ENCODE measurements around the gene CDHR5.

The CDHR5 gene

DNA sequence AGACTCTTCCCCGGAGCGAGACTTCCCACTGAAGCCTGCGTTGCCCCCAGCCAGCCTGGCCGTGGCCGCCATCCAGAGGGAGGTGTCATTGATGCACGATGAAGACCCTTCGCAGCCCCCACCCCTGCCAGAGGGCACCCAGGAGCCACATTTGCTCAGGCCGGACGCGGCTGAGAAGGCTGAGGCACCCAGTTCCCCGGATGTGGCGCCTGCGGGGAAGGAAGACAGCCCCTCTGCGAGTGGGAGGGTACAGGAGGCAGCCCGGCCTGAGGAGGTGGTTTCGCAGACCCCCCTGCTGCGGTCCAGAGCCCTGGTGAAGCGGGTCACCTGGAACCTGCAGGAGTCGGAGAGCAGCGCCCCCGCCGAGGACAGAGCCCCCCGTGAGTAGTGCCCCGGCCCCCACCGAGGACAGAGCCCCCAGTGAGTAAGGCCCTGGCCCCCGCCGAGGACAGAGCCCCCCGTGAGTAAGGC lies 15.4 kb downstream of the CDHR5 start:
- no peak for DNase-seq (ENCODE audit: low read depth)

DNA sequence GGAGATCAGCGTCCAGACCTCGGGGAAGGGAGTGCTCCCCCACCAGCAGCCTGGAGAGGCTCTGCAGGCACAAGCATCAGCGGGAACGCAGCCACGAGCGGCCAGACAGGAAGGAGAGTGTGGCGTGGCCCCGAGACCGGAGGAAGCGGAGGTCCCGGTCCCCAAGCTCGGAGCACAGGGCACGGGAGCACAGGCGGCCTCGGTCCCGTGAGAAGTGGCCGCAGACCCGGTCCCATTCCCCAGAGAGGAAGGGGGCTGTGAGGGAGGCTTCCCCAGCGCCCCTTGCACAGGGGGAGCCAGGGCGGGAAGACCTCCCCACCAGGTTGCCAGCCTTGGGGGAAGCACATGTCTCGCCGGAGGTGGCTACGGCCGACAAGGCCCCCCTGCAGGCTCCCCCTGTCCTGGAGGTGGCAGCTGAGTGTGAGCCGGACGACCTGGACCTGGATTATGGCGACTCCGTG lies 15.9 kb downstream of the CDHR5 start:
- DNase-seq (ENCODE audit: low read depth): no peak

DNA sequence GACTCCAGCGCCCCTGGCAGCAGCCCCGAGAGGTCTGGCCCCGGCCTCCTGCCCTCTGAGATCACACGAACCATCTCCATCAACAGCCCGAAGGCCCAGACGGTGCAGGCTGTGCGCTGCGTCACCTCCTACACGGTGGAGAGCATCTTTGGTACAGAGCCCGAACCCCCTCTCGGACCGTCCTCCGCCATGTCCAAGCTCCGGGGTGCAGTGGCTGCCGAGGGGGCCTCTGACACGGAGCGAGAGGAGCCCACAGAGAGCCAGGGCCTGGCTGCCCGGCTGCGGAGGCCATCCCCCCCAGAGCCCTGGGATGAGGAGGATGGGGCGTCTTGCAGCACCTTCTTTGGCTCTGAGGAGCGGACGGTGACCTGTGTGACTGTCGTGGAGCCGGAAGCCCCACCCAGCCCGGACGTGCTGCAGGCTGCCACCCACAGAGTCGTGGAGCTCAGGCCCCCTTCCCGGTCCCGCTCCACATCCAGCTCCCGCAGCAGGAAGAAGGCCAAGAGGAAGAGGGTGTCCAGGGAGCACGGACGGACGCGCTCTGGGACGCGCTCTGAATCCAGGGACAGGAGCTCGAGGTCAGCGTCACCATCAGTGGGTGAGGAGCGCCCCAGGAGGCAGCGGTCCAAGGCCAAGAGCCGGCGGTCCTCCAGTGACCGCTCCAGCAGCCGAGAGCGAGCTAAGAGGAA lies 16.6 kb downstream of the CDHR5 start:
- DNase-seq (ENCODE audit: low read depth): no peak

DNA sequence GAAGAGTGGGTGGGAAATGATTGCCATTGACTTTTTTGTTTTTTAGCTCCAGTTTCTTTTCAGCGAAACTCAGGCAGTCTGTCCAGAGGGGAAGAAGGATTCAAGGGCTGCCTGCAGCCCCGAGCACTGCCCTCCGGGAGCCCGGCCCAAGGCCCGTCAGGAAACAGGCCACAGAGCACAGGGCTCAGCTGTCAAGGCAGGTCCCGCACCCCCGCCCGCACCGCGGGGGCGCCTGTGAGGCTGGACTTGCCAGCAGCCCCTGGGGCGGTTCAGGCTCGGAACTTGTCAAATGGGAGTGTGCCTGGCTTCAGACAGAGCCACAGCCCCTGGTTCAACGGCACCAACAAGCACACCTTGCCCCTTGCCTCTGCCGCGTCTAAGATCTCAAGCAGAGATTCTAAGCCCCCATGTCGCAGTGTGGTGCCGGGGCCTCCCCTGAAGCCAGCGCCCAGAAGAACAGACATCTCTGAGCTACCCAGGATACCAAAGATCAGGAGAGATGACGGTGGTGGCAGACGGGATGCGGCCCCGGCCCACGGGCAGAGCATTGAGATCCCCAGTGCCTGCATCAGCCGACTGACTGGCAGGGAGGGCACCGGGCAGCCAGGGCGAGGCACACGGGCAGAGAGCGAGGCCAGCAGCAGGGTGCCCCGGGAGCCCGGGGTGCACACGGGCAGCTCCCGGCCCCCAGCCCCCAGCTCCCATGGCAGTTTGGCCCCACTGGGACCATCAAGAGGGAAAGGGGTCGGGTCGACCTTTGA lies 17.6 kb downstream of the CDHR5 start:
- no peak for DNase-seq (ENCODE audit: low read depth)

DNA sequence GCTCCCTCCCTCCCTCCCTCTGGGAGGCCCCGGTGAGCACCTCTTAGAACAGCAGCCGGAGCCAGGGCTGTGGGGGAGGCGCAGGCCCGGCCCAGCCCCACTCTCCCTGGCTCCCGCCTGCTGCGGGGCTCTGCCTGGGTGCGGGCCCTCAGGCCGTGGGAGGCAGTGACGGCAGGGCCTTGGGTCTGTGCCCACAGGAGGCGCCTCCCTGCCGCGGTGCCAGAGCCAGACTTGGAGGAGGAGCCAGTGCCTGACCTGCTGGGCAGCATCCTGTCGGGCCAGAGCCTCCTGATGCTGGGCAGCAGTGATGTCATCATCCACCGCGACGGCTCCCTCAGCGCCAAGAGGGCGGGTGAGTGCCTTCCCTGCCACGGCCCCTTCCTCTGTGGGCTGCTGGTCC lies 18.5 kb downstream of the CDHR5 start:
- DNase-seq (ENCODE audit: low read depth): no peak

DNA sequence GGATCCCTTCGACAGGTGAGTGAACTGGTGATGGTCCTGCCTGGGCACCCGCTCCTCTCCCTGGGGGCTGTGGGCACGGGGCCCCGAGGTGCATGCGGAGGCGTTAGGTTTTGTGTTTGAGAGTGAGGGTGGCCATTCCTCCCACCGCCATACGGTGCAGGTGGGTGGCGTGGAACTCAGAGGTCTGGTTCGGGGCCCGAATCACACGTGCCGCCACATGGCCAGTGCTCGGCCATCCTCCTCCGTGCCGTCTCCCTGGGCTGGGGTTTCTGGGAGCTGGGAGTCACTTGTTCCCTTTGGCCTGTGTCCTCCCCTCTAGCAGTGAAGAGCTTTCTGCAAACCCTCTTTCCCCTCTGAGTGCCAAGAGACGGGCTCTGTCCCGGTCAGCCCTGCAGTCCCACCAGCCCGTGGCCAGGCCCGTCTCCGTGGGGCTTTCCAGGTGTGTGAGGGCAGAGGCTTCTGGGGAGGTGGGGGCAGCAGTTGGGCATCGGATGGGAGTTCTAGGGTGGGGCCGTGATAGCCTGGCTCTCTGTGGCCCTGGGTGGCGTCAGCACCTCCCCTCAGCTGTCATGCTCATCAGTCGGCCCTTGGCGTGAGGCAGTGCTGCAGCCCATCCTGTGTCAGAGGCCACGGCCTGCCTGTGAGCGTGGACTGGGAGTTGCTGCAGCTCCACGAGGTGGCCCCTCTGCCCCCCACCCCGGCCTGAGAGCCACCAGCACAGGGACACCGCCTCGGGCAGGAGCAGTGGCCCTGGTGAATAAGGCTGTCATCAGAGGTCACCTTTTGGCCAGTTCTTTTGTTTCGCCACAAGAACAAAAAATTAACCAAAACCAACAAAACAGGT lies 19.2 kb downstream of the CDHR5 start:
- no peak for DNase-seq (ENCODE audit: low read depth)

DNA sequence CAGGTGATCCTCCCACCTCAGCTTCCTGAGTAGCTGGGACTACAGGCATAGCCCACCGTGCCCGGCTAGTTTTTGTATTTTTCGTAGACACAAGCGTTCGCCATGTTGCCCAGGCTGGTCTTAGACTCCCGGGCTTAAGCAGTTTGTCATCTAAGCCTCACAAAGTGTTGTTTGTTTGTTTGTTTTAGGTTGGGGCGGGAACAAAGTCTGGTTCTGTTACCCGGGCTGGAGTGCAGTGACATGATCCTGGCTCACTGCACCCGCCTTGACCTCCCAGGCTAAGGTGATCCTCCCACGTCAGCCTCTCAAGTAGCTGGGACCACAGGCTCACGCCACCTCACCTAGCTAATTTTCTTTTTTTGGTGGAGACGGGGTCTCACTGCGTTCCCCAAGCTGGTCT lies 21.6 kb downstream of the CDHR5 start:
- no peak for DNase-seq (ENCODE audit: low read depth)

DNA sequence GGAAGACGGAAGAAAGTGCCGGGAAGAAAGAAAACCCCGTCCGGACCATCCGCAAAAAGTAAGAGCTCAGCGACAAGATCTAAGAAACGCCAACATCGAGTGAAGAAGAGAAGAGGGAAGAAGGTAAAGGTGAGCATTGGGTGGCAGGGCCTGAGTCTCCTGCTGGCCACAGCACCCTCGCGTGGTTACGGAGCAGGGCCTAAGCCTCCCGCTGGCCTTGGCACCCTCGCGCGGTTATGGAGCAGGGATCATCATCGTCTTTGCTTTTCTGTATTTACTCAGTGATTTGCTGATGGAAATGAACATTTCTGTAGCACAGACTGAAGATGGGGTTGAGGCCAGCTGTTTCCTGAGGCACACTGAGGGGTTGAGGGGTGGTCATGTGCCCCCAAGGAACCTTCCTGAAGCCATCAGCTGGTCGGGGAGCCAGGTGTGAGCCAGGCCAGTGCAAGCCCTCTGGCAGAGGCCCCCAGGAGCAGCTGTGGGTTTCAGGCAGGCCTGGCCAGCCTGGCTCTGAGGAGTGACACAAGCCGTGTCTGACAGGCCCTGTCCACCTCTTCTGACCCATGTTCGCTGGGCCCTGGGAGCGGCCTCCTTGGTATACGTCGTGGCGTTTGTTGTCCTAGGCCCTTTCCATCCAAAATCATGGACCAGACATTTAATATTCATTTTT lies 23.0 kb downstream of the CDHR5 start:
- DNase-seq (ENCODE audit: low read depth): no peak

DNA sequence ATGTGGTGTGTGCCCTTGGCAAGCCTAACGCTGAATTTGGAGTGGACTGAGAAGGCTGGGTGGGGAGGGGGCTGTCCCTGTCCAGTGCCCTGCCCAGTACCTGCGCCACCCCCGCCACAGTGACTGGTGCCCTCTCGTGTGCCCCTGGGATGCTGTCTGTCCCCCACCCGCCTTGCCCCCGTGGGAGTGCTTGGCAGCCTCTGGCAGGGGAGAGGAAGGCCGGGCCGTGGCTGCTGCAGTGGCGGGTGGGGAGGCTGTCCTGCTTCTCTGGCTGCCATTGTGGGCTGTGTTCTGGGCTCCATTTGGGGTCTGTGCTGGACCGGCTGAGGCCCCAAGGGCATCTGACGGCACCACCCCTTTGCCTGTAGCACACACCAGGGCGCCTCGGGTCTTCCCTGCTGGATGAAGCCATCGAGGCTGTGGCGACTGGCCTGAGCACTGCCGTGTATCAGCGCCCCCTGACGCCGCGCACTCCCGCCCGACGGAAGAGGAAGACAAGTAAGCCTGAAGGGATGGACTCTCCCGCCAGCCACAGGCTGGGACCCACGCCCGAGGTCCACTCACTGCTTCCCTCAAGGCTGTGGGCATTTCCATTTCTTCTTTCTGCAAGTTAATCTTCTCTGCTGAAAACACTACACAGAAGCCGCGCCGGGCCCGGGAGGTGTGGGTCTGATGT lies 26.6 kb downstream of the CDHR5 start:
- DNase-seq (ENCODE audit: low read depth): no peak

DNA sequence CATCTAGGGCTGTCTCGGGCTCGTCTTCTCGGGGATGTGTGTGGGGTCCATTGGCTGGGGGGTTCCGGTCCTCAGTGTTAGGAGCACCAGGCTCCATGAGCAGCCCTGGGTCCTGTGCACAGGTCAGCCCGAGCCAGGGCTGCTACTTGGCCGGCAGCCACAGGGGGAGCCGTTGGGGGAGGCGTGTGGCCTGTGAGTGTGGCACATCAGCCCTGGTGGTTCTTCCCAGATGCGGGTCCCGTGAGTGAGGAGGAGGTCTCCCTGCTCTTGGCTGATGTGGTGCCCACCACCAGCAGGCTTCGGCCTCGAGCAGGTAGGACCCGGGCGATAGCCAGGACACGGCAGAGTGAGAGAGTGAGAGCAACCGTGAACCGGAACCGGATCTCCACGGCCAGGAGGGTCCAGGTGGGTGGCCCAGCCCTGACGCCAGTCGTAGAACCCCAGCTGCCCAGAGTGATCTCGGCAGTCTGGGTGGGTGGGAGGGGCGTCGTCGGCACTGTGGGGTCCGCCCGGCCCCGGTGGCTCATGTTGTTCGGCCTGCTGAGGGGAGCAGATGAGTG lies 27.5 kb downstream of the CDHR5 start:
- no peak for DNase-seq (ENCODE audit: low read depth)

DNA sequence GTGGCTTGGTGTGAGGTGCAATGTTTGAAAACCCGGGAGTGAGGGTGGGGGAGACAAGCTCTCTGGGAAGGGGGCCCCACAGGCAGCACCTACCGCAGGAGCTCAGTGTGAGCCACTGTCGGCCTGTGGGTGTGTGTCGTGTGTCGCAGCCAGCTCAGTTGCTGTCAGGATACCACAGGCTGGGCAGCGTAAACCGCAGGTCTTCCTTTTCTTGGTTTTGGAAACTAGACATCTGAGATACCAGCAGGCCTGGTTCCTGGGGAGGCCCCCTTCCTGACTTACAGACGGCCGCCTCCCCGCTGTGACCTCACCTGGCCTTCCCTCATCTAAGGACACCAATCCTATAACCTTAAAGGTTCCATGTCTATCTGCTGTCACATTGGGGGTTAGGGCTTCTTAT lies 28.4 kb downstream of the CDHR5 start:
- no peak for DNase-seq (ENCODE audit: low read depth)

DNA sequence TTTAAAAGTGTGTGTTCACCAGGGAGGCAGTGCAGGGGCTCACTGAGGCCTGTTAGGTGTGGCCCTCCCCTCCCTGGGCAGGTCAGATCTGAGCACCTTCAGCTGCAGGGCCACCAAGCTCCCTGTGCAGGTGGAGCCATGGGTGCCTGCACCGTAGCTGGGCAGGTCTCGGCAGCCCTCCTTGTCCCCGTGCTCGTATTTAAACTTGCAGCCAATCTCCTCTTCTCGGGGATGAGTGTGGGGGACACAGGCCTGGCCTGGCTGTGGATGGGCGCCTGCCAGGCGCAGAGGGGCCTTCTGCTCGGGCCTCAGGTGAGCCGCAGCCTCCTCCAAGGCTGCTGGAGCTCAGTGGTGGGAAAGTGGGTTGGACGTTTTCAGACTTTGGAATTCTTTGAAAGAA lies 29.4 kb downstream of the CDHR5 start:
- no peak for DNase-seq (ENCODE audit: low read depth)

DNA sequence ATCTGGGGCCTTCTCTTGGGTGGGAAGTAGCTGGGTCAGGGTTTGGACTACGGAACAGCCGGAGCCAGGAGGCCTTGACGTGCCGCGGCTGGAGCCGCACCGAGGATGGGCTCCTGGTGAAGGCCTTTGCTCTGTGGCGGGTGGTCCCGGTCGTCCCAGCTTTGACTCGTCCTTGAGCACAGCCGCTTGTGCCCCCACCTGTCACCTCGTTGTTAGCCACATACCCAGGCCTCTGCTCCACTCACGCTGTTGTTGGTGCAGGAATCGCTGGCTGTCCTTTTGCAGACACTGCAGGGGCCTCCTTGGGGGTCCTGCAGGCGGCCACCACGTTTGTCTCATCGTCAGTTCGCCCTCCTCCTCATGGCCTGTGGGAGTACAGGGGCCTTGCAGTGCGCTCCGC lies 31.4 kb downstream of the CDHR5 start:
- no peak for DNase-seq (ENCODE audit: low read depth)

DNA sequence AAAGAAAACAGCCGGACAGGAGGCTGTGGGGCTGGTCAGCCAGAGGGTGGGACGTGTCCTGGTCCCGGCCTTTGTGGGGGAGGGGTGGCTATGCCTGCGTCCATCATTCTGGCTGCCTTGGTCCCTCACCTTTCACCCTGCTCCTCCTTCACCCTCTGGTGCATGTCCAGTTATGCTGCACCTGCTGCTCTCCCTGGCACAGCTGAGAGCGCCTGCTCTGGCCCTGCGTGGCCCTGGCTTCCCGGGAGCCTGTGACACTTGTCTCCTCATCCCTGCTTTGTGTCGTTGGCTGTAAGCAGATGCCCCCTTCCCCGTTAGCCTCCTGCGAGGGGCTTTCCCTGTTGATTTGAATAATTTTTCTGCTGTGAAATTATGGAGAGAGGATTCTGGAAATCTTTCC lies 31.8 kb downstream of the CDHR5 start:
- DNase-seq (ENCODE audit: low read depth): no peak

DNA sequence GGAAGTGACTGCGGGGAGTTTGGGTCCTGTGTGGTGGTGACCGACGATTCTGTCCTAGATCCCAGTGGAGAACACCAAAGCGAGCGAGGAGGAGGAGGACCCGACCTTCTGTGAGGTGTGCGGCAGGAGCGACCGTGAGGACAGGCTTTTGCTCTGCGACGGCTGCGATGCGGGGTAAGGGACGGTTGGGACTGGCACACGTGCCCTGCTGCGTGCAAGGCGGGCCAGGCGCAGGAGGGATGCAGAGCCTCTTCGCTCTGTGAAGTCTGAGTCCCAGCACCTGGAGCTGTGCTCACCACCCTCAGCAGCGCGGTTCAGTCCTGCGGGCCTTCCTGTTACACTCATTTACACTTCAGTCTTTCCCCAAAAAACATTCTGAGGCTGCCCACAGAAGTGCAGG lies 32.3 kb downstream of the CDHR5 start:
- no peak for DNase-seq (ENCODE audit: low read depth)

DNA sequence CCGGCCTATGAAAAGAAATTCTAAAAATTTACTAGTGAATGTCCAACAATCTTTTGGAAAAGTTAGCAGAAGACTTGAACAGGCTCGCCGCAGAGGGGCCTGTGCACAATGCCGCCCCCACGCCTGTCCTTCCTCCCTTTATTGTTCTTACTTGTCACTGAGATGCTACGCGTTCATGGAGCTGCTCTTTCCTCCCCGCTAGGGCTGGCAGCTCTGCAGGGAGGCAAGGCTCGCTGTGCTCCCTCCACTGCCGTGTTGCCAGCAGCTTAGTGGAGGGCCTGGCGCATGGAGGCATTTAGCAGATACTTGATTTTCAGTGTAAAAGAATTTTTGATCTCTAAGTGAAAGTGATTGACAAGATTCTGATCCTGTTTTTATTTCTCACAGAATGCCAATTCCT lies 33.8 kb downstream of the CDHR5 start:
- no peak for DNase-seq (ENCODE audit: low read depth)

DNA sequence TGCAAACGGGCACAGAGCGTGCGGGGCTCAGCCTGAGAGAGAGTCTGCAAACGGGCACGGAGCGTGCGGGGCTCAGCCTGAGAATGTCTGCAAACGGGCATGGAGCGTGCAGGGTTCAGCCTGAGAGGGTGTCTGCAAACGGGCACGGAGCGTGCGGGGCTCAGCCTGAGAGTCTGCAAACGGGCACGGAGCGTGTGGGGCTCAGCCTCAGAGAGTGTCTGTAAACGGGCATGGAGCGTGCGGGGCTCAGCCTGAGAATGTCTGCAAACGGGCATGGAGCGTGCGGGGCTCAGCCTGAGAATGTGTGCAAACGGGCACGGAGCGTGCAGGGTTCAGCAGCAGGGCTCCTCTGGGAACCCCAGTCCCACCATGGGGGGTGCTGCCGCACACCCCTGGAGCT lies 35.0 kb downstream of the CDHR5 start:
- no peak for DNase-seq (ENCODE audit: low read depth)

DNA sequence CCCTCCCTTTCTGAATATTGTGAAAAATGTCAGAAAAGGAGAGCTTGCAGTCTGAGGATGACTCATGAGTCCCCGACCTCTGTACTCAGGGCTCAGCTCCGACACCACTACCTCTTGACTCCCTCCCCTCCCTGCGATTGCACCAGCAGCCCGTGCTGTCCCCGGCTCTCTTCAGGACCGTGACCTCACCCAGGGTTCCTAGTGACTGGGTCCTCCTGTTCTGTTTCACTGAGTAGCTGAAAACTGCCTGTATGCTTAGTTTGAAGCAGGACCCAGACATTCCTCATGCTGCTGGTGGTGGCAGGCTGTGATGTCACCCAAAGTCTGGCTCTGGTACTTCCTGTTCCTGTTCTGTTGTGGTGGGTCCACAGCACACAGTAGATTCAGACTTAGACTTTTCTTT lies 36.8 kb downstream of the CDHR5 start:
- no peak for DNase-seq (ENCODE audit: low read depth)

DNA sequence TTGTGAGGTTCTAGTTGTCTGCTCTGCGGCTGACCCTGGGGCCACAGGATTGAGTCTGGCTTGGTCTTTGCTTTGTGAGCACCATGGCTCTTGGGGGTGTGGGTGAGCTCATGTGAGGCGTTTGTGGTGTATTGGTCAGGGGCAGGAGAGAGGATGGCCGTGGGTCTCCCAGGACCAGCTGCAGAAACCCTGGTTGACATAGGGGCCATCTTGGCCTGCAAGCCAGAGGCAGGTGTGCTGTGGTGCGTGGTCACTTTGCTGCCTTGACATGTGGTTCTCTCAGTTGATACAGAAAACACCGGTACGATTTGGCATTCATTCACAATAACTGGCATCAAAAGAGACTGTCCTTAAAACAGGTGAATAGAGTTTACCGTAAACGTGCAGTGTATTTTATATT lies 37.2 kb downstream of the CDHR5 start:
- DNase-seq (ENCODE audit: low read depth): no peak

DNA sequence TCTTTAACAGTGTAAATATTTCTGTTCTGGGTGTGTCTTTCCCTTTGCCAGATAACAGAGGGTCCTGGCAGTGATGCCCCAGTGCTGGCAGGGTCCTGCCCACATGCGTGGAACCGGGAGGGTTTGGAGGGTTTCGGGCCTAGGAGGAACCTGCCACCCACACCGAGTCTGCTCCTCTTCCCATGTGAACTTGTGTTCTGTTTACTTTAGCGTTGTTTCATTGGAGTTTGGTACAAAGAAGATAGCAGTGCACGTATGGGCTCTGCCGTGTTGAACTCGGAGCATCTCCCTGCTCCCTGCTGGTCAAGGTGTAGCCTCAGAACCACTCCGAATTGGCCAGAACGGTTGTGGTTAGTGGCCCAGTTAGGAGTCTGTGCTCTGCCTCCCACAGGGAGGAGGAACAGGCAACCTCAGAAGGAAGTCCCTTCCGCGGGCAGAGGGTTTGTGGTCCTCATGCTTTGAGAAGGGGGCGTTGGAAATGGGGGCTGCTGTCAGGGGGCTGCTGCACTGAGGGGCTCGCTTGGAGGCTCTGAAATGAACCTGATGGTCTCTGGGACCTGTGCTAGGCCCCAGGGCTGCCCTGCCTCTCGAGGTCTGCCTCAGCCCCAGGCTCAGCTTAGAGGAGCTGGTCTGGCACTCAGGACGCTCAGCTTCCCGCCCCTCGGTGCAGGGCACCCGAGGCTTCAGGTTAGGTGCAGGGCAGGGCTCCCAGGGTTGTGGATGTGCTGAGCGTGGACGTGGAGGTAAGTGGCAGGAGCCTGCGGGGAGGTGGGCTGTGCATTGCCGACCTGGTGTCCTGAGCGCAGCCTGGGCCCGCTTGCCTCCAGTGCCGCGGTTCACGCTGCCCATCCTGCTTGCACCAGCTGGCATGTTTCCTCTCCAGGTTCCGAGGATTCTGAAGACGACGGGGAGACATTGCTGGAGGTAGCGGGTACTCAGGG lies 38.1 kb downstream of the CDHR5 start:
- no peak for DNase-seq (ENCODE audit: low read depth)
